ENCODE results near the gene SOBP.

GRCh38 chr6:107641500-107641941 lies 151.6 kb downstream of the SOBP start:
- TF ChIP-seq CTCF (IDR thresholded peaks at IDR 0.05; ENCODE audit: borderline replicate concordance, extremely low read depth, low read length, poor library complexity, severe bottlenecking) (no peak), EZH2 (IDR thresholded peaks at IDR 0.05; ENCODE audit: borderline replicate concordance, low read depth, low read length, severe bottlenecking) (no peak)
